HFF-Myc (cell line): ENCODE results near the gene ARPC5L.

Source experiments
- DNase-seq: peaks from one replicate; pipeline ENCODE4 v3.0.0-alpha.2; 2011; ENCODE audit warnings: low read depth; ENCODE audit errors: extremely low read depth
- H3K4me3 ChIP-seq: replicated peaks from 2 replicates; pipeline ENCODE4 v1.5.1; 2011; ENCODE audit warnings: low read depth, mild to moderate bottlenecking, control low read depth, low read length
- TF ChIP-seq, protein P1 (sequence below): IDR thresholded peaks from 2 replicates; pipeline ENCODE4 v1.5.1; 2012; ENCODE audit warnings: mild to moderate bottlenecking, low read depth, low read length, control low read depth; ENCODE audit errors: missing control alignments

Gene ARPC5L

DNA sequence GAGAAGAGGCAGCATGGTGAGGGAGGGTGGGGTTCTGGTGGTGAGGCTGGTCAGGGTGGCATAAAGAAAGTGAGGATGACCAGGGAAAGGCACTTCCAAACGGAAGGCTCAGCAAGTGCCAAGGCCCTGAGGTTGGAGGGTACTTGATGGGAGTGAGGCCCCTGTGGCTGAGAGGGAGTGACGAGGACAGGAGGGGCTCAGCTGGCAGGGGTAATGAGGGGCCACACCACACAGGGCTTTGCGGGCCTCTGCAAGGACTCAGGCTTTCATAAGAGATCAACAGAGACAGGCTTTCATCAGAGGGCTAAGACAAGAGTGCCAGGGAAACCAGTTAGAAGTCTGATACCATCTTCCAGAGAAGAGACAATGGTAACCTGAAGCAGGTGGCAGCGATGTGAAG, 23.6 kb downstream of the ARPC5L start:
- H3K4me3 ChIP-seq, result no peak overlapping the region
- TF ChIP-seq, protein P1, sequence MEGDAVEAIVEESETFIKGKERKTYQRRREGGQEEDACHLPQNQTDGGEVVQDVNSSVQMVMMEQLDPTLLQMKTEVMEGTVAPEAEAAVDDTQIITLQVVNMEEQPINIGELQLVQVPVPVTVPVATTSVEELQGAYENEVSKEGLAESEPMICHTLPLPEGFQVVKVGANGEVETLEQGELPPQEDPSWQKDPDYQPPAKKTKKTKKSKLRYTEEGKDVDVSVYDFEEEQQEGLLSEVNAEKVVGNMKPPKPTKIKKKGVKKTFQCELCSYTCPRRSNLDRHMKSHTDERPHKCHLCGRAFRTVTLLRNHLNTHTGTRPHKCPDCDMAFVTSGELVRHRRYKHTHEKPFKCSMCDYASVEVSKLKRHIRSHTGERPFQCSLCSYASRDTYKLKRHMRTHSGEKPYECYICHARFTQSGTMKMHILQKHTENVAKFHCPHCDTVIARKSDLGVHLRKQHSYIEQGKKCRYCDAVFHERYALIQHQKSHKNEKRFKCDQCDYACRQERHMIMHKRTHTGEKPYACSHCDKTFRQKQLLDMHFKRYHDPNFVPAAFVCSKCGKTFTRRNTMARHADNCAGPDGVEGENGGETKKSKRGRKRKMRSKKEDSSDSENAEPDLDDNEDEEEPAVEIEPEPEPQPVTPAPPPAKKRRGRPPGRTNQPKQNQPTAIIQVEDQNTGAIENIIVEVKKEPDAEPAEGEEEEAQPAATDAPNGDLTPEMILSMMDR, result no peak
- no peak for DNase-seq

DNA sequence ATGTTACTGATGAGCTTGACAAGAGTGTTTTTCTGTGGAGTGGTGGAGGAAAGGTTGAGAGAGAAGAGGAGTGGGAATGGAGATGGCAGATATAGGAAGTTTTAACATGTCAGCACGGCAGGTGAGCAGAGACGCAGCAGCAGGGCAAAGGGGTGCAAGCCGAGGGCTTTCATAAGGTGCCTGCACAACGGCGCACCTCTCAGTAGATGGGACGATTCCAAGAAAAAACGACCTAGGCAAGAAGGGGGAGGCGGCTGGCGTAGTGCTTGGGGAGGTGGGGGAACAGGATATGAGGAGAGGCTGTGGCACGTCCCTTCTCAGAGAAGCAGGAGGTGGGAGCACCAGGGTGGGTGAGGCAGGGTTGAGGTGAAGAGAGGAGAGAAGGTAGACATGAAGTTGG, 24.5 kb downstream of the ARPC5L start:
- no peak for DNase-seq
- H3K4me3 ChIP-seq, result no peak overlapping the region
- TF ChIP-seq, protein P1, result no peak

DNA sequence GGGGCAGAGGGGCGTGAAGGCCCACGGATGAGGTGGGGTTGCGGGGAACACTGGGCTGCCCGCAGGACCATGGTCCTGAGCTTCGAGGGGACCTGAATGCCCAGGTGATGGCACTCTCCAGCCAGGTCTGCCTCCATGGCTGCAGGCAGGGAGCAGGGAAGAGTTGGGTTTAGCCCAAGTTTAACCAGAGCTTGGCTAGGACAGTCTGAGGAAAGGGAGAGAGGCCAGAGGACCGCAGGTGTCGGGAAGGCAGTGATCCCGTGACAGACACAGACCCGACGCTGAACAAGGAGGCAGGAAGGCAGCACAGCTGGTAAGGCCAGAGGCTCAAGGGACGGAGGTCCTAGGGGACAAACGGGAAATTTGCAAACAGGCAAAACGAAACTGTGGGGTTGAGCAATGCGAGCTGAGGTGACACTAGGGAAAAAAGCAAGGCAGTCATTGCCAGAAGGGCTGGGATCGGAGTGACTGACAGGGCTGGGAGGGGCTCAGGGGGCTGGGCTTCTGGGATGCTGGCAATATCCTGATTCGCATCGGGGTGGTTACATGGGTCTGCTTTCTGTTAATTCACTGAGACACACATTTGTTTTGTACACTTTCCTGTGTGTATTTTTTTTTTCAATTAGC, 25.0 kb downstream of the ARPC5L start:
- TF ChIP-seq, protein P1, result no peak
- H3K4me3 ChIP-seq, result no peak overlapping the region
- DNase-seq, result no peak

DNA sequence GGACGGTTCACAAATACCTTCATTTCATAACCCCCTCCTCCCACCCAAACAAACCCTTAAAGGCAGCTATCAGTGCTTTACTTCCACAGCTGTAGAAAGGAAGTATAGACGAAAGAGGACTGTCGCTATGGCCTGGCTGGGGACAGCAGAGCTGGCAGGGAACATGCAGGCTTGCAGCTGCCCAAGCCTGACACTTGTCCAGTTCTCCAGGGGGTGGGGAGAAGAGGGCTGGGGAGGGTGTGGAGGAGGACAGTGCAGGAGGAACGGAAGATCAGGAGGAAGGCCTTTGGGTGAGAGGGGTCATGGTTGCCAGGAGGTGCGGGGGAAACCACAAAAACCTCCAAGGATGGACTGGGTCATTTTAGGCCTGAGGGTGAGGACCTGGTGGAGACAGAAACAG, 25.9 kb downstream of the ARPC5L start:
- TF ChIP-seq, protein P1, result no peak
- no peak for DNase-seq
- H3K4me3 ChIP-seq, result no peak overlapping the region

DNA sequence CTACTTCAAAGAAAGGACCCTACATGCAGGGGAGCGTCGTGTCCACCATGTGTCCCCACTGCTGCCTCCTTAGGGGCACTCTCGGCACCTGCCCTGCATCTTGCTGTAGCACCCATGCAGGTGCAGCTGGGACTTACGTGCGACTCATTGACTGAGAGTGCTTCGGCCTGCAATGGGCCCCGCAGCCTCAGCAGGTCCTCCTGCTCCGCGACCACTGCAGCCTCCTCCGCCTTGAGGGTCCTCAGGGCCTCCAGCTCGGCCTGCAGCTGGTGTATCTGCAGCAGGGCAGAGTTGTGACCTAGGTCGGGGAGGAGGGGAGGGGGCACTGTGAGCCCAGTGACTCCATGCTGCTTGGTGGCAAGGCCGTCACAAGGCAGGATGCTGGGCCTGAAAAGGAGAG, 27.1 kb downstream of the ARPC5L start:
- TF ChIP-seq, protein P1, result no peak
- no peak for DNase-seq
- H3K4me3 ChIP-seq, result no peak overlapping the region

DNA sequence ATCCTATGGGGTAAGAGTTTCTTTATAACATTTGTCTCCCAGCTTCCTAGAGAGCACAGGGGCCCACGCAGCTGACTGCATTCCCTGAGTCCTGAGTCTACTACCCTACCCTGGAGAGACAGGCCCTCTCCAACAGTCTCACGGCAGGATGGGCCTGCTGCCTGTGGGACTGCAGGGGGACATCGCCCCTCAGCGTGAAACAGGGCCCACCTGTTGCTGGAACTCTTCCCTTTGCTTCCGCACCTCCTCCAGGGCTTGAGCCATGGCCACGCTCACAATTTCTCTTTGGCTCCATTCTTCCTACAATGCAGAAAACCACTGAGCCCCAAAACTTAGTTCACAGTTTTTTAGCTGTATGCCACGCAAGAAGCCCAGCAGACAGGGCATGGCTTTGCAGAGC, 28.2 kb downstream of the ARPC5L start:
- TF ChIP-seq, protein P1, result no peak
- no peak for DNase-seq
- no peak overlapping the region for H3K4me3 ChIP-seq
